GM10847 (cell line): ENCODE measurements around the gene C1orf167.

ENCODE experiments used
- POLR2A ChIP-seq: IDR thresholded peaks from 2 replicates; pipeline ENCODE4 v1.6.1; 2011; ENCODE audit not compliant: insufficient read length; ENCODE audit errors: extremely low read depth

Gene C1orf167

GRCh38 chr1:11823366-11824137 is 61.6 kb downstream of the C1orf167 start:
- no peak for TF ChIP-seq POLR2A

DNA sequence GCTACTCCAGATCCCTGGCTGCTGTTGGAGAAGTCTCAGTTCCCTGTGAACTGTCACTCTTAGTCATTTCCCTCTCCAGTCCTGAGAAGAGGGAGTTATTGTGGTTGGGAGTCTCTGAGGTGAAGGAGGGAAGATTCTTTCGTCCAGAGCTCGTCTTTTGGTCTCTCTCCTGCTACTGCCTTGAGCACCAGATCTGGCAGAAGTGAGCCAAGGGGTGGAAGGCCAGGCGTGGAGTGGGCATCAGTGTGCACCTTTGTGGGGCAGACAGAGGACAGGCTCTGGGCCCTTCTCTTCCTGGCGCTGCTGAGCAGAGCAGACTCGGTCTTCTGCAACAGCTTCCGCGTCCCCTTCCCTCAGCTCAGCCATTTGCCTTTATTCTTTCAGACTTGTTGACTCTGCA is 63.1 kb downstream of the C1orf167 start:
- no peak for TF ChIP-seq POLR2A

- TF ChIP-seq POLR2A = no peak
These were observed 65.0 kb downstream of the C1orf167 start for GRCh38 chr1:11826946-11827345.

DNA sequence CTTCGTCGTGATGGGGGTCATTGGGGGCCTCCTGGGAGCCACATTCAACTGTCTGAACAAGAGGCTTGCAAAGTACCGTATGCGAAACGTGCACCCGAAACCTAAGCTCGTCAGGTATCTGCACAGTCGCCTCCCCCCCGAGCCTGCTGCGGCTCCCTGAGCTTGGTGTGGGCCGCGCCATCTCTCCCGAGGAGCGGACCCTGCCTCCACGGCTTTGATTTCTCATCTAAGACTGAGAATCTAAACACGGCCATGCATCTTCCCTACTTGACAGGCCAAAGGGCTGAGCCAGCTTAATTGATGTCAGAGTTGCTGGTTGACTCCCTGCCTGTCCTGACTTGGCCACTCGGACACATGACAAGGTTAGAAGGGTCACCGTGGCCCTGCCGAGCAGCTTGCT is 66.5 kb downstream of the C1orf167 start:
- no peak for TF ChIP-seq POLR2A

DNA sequence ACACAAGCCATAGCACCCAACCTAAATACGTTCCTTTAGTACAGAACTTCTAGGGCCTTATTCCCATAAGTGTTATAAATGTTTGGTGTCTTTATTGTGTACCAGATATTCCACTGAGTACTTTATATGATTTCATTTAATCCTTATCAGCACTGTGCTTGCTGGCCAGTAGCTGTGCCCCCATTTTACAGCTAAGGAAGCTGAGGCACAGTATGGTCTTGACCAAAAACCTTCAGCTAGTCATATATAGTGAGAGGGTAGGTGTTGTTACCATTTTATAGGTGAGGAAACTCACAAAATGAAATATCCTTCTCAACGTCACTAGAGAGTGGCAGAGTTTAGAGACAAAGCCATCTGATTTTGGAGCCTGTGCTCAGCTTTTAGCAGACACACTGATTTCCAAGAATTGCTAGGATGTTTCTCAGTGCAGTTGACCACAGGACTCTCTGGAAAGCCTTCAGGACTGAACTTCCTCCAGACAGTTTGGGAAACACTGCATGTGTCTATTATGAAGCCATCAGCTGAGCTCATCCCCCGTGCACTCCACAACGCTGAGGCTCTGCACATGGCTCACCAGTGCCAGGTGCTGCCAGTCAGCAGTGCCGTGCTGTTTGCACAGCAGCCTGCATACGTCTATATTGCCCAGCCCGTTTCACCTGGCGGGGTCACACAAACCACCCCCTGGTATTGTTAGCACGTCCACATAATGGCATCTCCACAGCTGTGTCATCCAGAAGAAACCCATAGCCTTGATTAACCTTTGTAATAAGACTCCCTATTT is 70.1 kb downstream of the C1orf167 start:
- no peak for TF ChIP-seq POLR2A

DNA sequence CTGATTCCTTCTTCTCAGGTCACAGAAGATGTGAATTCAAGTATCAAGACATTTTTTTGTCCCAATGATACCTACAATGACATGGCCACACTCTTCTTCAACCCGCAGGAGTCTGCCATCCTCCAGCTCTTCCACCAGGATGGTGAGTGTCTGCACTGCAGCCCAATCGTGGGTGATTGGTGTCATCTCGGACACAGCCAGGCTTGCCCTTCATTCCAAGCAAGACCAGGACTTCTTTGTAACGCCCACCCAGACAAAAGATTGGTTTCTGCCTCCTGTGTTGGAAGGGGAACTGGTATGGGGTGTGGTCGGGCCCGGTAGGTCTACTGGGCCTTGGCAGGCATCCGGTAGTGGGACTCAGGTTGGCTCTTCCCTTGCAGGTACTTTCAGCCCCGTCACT is 71.5 kb downstream of the C1orf167 start:
- no peak for TF ChIP-seq POLR2A

GRCh38 chr1:11833900-11834299 is 71.9 kb downstream of the C1orf167 start:
- TF ChIP-seq POLR2A = no peak

DNA sequence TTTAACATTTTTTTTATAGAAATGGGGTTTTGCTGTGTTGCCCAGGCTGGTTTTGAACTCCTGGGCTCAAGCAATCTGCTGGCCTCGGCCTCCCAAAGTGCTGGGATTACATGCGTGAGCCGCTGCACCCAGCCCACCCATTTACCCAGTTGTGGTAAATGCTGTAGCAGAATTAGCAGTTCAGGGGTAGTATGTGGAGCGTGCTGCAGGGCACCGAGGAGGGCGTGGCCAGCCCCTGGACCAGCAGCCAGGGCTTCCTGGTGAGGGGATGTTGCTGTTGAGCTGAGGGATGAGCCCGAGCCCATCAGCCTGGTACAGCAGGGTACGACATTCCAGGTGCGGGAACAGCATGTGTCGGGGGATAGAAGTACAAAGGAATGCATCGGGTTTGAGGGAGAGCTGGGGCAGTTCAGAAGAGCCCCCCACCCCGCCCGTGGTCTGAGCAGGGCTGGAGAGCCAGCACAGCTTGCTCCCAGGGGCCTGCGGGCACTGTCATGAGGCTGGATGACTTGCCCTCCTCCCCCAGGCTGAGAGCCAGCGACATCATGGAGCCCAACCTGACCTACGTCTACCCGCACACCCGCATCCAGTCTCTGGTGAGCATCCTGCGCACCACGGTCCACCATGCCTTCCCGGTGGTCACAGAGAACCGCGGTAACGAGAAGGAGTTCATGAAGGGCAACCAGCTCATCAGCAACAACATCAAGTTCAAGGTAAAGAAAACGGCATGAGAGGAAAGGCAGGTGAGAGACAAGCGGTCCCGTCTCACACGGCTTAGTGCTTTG is 73.6 kb downstream of the C1orf167 start:
- TF ChIP-seq POLR2A = no peak

DNA sequence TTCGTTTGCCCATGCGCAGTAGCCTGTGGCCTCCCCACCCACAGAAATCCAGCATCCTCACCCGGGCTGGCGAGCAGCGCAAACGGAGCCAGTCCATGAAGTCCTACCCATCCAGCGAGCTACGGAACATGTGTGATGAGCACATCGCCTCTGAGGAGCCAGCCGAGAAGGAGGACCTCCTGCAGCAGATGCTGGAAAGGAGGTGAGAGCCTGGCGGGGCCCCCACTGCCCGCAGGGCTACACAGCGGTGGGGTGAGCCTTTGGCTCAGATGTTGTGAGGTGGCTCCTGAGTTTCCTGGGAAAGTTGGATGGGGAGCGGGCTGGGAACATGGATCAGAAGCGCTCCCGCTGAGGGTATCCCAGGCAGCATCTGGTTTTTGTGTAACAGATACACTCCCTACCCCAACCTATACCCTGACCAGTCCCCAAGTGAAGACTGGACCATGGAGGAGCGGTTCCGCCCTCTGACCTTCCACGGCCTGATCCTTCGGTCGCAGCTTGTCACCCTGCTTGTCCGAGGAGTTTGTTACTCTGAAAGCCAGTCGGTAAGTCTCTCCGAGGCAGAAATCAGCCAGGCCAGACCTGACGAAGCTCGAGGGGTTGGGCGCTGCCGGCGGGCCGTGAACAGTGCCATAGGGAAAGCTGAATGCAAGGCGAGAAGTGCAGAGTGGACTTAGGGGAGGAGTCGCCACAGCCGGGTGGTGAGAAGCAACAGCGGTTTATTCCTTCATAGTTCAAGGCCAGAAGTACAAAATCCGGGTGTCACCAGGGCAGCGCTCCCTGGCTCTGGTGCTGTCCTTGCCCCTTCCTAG is 75.2 kb downstream of the C1orf167 start:
- TF ChIP-seq POLR2A = no peak

- no peak for TF ChIP-seq POLR2A
These were observed 75.9 kb downstream of the C1orf167 start for GRCh38 chr1:11837767-11838348.

DNA sequence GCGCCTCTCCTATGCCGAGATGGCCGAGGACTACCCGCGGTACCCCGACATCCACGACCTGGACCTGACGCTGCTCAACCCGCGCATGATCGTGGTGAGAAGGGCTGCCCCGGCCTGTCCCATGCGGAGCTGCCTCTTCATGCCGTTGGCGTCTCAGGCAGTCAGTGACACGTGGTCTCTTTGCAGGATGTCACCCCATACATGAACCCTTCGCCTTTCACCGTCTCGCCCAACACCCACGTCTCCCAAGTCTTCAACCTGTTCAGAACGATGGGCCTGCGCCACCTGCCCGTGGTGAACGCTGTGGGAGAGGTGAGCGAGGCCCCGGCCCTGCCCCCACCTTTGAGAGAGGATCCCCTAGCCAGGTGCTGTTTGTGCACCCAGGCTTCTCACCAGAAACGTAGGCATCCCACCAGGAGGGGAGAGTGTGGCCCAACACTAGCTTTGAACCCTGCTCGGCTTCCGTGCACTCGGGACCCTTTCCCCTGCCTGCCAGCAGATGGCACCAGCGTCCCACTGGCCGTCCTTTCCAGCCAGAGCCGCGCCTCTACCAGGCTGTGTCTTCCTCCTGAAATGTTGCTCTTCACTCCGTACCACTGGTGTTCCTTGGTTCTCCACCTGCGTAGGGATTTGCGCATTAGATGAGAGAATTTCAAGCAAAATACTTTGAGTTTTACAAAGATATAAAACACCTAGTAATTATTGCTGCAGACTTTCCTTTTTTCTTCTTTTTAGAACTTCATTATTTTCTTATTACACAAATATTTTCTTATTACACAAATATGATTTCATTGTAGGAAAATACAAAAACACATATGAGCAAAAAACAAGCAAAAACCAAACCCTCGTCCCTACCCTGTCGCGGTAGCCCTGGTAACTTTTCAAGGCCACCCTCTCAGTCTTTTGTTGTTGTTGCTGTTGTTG is 76.6 kb downstream of the C1orf167 start:
- TF ChIP-seq POLR2A = no peak
